Measurements from ENCODE around the gene KCNH4.
A peak's percentile ranks its signal among the peaks of the same experiment; 100 is the strongest.

The KCNH4 gene

DNA sequence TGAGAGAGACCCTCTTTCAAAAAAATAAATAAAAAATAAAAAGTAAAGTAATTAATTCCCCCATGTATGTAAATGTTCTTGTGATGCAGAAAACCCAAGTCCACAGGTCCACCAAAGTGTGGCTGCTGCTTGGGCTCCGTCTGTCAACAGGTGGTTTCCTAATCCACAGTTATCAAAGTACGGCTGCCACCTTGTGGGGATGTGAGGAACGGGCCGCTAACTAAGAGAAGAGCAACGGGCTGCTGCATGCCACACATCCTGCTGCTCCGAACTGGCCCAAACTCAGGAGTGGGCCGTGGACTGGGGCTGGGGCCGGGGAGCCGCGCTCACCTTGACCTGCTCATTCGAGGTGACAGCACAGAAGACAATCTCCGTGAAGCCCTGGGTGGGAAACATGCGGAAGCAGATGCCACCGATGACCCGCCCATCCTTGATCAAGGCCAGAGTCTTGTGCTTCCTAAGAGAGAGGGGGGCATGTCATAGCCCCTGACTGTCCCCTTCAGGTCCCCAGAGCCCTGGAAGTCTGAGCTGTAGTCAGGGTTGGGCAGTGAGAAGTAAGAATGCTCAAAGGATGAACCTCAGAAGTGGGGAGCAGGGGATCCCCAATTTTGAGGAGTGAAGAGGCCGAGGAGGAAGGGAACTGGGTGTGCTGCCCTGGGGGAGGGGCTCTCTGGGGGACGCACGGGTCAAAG lies 64.1 kb downstream of the KCNH4 start:
- DNase-seq = peak; percentile 81 to 84

DNA sequence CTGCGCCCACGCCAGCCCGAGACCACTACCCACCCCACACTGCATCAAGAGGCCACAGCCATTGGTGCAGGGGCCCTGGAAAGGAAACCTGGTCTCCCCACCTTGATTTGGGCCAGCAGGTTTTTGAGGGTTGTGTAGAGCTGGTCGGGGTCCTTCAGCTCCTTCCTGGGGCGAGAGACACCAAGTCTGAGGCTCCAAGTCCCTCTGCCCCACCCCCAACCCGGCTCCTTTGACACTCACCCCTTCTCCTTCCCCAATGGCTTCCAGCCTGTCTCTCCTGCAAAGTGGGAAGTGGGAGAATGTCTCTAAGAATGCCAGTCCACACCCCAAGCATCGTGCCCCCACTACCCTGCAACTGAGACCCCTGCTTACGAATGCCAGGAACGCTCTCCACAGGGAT lies 66.8 kb downstream of the KCNH4 start:
- DNase-seq = no peak

DNA sequence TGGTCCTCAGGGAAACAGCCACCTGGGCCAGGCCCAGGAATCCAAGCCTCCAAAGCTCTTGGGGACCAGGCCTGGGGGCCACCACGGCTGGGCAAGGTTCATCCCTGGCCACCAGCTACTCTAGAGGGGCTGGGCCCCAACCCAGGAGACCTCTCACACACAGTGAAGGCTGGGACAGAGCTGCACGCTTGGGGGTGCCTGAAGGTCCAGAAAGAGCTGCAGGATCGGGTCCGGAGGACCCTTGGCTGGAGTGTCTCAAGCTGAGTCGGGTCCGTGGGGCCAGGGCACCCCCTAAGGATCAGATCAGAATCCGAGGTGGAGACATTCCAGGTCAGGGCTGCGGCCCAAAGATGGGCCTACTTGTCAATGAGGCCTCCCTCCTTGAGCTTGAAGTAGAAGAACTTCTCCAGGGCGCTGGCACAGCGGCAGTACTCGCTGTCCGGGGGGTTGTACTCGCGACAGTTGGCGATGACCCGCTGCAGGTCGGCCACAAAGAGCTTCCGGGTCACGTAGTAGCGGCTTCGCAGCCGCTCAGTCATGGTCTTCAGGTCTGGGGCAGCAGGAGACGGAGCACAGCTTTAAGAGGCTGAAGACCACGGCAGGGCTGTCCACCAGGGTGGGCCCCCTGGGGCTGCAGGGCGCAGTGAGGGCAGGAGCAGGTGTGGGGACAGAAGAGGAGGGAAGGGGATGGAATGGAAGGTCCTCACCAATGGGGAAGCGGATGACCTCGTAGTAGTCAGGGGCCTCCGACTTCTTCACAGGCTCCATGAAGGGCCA lies 67.5 kb downstream of the KCNH4 start:
- DNase-seq = no peak

DNA sequence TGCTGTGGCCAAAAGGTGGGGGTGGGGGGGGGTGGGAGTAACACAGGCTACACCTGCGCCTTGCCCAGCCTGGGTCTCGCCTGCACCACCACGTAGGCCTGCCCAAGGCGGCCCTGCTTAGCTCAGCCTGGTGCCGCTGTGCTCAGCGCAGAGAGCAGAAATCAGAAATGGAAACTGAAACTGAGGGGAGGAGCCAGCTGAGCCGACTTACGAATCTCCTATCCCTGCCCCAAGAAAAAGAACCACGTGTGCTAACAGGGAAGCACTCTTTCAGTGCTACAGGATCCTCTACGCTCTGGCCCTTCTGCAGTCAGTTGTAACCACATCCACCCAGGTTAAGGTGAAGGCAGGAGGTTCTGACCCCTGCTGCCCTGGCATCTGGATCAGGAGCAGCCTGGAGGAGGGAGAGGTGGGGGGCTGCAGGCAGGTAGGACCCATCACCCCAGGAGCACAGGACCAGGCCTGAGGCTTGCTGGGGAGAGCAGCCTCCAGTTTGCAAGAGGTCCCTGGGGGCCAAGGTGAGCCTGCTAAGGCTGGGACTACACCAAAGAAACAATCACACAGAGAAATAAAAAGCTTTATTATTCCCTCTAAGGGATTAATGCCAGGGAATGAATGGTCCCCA lies 68.3 kb downstream of the KCNH4 start, which contains the start of gene DHX58:
DHX58 (minus strand) TSS at position 163 of the 625 bp plus-strand sequence. CDS start 822 bp downstream, outside the sequence.
- DNase-seq = peak; percentile 75 to 78

GRCh38 chr17:42111871-42112551 lies 68.9 kb downstream of the KCNH4 start:
- peak; percentile 29 to 47 for DNase-seq

GRCh38 chr17:42111265-42111636 lies 69.7 kb downstream of the KCNH4 start:
- no peak for DNase-seq

GRCh38 chr17:42110301-42111264 lies 70.4 kb downstream of the KCNH4 start:
- DNase-seq = no peak

- DNase-seq = no peak
Observed at GRCh38 chr17:42109086-42109485, 71.9 kb downstream of the KCNH4 start.

DNA sequence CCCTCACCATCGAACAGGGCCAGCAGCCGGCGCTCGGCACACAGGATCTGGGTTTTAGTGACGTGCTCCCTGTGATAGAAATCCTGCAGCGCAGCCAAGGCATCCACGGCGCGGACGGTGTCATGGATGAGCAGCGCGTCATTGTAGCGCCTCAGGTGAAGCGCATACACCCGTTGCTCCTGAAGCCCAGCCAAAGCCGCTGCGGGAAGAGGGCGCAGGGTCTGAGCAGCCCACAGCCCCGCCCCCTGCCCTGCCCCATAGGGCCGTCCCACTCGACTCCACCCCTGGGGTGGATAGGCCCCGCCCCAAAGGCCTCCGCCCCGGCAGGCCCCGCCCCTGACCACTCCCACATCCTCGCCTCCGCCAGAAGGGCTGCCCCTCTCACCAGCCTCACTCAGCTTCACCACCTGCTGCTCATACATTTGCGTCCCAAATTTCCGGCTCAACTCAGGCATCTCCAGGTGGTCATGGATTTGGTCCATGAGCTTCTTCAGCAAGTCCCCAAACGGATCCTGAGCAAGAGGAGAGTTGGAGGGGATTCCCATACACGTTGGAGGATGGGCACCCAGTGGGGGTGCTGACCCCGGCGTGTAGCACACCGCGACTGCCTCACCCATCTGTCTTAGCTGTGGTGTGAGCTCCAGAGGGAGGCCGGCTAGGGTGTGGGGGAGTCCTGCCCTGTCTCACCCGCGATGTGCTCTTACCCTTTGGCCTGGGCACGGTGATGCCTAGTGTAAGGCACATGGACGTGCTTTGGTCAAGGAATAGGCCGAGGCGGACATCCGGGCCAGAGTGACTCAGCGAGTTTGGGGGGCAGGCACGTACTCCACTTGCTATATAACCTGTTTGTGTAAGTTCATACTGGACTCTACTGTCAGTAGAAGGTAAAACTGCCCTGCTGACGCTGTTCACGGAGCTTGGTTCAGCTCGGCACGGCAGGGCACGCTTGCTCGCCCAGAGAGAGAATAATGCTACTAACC lies 73.1 kb downstream of the KCNH4 start:
- DNase-seq = peak; percentile 94 to 96

DNA sequence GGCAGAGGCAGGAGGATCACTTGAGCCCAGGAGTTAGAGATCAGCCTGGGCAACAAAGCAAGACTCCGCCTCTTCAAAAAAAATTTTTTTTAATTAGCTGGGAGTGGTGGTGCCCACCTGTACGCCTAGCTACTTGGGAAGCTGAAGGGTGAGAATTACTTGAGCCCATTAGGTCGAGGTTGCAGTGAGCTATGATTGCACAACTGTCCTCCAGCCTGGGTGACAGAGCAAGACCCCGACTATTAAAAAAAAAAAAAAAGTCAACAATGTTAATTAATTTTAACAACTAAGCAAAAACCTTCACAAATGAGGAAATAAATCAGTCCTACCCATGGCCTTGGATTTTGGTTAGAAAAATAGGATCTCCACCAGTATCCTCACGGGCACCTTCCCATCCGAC lies 73.8 kb downstream of the KCNH4 start:
- DNase-seq = no peak
